Activated gamma-delta T cell (primary cell): ENCODE measurements around the gene PLEKHA8.

Experiments
- DNase-seq: peaks from one replicate; lab custom pipeline; 2025; lab: John Stamatoyannopoulos, UW

The PLEKHA8 gene

DNA sequence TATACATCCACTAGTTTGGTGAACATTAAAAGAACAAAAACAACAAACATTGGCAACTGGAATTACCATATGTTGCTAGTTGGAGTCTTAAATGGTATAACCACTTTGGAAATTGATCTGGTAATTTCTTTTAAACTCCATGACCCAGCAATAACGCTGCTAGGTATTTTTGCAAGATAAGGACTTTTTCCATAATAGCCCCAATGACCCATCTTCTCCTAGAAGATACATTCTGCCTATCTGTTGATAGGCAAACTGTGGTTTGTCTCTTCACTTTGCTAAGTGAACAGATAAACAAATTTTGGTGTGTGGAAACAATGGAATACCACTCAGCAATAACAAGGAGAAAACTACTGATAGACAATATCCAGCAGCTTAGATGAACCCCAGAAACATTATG lies 75.9 kb downstream of the PLEKHA8 start:
- no peak for DNase-seq

DNA sequence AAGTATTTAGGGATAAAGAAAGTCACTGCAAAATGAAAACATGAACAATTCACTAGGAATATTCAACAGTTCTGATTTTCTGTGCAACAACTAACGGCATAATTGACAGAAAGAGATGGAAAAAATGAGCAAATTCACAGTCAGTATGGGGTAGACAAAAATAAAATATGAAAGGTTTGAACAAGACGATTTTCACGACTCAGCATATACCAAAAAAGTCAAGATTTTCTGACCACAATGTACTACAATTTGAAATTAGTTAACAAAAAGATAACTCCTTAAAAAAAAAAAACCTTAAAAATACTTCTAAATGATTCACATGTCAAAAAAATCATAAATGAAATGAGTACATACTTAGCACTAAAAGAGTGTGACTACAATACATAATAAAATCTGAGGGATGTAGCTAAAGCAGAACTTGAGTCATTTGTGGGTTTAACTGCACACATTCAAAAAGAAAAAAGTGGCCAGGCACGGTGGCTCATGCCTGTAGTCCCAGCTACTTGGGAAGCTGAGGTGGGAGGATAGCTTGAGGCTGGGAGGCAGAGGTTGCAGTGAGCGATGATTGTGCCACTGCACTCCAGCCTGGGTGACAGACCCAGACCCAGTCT lies 84.0 kb downstream of the PLEKHA8 start:
- no peak for DNase-seq

DNA sequence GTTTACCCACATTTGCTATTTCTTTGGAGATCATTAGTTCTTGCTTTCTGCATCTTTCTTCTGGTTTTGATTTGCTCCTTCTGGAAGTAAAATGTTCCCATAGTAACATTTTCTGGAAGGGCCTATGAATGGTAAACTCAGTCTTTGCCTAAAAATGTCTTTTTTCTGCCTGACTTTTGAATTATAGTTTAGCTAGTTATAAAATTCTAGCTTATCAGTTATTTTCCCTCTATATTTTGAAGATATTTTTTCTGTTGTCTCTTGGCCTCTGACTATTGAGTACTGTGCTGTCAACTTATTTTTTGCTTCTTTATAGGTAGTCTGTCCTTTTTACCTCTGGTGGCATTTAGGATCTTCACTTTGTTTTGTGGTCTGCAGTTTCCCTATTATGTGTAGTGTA lies 84.9 kb downstream of the PLEKHA8 start:
- no peak for DNase-seq

DNA sequence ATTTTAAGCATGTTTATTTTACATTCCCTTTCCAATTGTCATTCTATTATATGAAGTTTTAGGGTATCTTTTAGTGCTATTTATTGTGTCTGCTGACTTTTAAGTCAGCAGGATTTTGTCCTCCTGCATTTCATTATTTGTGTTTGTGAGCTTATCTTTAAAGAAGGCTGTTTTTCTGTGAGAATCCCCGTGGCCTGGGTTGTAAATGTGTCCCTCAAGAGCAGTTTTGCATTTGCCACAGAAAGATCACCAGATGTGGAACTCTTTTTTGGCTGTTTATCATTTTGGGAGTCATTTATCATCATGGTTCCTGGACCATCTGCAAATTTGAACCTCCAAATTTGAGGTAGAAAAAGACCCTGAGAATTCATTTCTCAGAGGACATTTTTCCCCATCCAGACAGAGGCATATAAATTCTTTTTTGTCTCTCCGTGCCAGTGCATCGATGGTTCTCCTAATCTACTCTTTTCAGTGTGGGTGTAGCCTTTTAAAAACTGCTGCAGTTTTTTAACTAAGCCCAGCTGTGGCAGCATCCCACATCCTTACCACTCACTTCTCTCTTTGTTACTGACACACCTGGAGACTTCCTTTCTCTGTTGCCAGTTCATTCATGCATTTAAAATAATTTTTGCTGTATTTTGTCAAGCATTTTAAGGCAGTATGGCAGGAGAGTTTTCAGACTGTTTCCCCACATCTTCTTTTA lies 86.5 kb downstream of the PLEKHA8 start:
- DNase-seq, result no peak

DNA sequence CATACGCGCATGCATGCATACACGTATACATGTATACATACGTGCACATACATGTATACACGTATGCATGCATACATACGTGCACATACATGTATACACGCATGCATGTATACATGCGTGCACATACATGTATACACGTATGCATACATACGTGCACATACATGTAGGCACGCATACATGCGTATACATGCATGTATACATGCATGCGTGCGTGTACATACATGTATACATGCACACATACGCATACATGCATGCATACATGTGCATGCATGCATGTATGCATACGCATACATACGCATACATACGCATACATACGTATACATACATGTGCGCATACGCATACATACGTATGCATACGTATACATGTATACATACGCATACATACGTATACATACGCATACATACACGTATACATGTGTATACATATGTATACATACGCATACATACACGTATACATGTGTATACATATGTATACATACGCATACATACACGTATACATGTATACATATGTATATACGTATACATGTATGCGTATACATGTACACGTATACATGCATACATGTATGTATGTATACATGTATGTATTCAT lies 87.6 kb downstream of the PLEKHA8 start:
- DNase-seq, result no peak

DNA sequence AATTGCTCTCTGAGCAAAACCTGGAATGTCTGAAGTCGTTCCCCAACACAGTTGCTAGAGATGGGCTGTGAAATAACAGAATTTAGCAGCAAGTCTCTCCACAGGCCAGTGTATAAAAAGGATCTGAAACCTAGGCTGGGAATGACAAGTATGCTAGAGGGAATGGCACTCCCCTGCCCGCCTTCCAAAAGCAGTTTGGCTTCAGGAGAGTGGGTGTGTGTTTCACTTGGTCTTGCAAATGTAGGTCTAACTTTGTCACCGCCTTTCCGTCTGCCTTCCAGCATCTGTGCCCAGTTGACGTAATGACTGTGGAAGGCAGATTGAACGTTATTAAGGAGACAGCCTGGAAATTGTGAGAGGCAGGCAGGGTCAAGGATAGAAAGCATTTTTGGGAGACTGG lies 88.6 kb downstream of the PLEKHA8 start:
- no peak for DNase-seq

DNA sequence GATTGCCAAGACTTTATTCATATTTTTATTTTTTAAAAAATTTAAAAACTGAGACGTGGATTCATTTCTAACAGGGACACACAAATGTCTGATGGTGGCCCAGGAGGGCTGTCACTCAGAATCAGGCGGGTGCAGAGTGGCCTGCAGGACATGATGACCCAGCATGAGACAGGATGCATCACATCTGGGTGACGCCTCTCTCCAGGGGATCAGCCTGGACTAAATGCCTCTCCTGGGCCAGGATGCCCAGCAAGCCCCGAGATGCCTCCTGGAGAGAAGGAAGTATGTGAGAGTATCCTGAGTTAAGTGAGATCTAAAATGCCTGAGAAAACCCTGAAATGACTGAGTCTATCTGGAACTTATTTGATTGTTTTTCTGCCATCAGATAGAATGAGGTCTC lies 89.7 kb downstream of the PLEKHA8 start:
- no peak for DNase-seq

DNA sequence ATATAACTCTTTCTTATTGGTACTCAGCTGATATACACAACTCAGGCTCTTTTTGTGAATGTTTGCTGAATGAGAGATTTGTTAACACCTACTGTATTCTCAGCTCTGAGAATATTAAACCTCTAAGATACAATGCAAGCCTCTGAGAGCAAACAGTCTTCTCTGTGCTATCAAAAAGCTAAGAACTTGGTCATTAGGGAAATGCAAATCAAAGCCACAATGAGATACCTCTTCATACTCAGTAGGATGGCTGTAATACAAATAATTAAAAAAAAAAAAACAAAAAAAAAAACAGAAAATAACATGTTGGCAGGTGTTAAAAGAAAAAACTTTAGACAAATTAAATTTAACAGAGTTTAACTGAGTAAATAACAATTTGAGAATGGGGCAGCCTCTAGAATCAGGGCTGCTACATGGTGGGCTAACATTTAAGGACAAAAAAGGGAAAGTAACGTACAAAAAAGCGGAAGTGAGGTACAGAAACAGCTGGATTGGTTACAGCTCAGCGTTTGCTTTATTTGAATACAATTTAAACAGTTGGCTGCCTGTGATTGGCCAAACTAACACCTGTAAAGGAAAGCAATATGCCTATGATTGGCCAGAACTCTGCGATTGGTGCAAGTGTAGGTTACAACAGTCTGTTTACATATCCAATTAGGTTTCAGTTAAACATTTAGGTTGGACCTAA lies 91.8 kb downstream of the PLEKHA8 start:
- DNase-seq, result no peak

DNA sequence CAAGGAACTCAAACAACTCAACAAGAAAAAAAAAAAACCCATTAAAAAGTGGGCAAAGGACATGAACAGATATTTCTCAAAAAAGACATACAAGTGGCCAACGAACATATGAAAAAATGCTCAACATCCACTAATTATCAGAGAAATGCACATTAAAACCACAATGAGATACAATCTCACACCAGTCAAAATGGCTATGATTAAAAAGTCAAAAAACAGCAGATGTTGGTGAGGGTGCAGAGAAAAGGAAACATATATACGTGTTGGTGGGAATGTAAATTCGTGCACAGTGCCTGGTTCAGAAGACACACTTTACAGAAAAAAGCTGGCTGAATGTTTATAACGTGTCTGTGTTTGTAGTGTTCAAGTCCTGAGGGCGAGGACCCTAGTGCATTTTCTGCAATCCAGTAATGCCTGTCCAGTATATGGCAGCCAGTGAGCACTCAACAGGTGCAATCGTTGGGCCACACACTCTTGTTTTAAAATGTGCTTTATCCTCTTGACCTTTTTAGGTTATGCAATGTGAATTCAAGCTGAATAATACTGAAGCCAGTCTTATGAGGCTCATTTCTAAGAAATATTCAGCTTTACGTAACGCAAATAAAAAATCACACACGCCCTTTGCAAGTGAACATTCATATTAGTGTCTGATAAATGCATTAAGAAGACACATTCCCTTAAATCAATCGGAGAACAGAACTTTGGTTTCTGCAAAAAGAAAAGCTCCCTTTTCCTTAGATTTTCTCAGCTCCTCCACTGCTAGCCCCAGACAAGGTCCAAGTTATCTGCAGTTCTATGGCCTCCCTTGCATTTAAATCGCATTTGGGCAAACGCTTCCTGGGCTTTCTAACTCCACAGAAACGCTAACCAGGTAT lies 105.8 kb downstream of the PLEKHA8 start:
- DNase-seq, result no peak

DNA sequence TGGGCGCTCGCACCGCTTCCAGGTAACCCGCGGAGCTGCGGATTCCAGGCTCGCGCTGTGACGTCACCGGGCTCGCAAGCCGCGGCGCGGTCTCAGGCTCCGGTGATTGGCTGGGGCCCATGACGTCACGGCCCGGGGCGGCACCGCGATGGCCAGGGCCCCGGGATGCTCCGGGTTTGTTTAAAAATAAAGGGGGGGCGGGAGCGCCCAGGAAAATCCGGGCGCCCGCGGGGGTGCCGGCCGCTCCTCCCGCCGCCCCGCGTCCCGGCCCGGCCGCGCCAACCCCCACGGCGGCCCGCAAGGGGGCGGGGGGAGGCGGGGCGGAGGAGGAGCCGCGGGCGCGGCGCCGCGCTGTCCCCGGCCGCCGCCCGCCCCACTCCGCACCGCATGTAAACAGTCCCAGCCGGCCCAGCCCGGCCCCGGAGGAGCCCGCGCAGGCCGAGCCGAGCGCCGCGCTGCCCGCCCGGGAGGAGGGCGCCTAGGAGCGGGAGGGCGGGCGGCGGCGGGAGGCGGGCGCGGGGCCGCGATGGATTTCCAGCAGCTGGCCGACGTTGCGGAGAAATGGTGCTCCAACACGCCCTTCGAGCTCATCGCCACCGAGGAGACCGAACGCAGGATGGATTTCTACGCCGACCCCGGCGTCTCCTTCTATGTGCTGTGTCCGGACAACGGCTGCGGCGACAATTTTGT lies 106.5 kb downstream of the PLEKHA8 start, which contains the start of gene MTURN:
TSS of gene MTURN (plus strand) at position 376 of the 690 bp plus-strand sequence. CDS start at position 527, 151 bp downstream.
- DNase-seq, result peak; percentile 80

DNA sequence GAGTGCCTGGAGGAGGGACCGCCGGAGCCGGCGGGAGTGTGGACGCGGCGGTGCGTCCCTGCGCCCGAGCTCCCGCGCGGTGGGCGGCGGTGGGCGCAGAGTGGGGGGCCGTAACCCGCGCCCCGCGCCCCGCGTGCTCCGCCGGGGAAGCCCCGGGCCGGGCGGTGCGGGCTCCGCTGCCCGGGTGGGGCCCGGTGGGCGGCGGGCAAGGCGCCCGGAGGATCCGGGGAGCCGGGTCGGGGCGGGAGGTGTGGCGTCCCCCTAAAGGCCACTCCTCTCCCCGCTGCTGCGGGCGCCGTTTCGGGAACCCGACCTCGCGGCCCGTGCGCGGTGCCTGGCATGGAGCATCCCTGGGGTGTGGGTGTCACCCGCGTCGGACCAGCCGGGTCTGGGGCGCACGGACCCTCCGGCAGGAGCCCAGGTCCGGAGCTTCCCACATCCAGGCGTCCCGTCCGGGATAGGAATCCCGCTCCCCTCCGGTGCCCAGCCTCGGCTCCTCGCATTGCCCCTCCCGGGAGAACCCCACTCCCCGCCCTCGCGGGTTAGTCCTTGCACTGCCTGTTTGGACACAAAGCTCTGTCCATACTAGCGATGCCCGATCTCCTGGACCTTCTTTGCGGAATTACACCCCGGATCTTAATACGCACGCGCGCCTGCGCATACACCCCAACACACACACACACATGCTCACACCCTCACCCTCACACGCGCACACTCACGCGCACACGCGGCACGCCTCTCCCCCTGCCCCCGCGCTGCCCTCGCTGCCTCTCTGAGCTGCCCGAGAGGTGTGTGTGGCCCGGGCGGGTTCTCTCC lies 107.3 kb downstream of the PLEKHA8 start:
- DNase-seq, result peak; percentile 30

DNA sequence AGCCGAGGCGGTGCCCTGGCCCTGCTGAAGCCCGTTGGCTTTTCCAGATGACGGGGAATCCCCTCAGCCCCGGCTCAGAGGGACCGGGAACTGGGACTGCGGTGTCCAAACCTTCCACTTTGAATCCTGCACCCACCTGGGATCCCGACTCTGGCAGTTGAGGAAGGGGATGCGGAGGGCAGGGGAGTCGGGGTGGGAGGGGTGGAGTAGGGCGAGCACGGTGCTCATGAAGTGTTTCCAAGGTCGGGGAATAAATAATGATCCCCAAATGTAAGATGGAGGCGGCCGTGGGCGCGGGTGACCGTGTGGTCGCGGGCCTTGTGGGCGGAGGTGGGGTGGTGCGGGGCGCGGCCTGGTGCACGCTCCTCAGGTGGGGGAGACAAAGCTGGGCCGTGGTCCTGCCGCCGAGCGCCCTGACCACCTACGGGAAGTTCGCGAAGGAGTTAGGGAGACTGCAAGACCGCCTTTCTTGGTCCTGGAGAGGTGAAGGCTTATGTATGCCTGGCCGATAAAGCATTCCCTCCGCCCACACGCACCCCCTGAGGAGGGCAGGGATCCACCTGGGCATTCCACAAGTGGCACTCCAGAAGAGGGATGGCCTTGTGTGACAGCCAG lies 108.0 kb downstream of the PLEKHA8 start:
- no peak for DNase-seq

DNA sequence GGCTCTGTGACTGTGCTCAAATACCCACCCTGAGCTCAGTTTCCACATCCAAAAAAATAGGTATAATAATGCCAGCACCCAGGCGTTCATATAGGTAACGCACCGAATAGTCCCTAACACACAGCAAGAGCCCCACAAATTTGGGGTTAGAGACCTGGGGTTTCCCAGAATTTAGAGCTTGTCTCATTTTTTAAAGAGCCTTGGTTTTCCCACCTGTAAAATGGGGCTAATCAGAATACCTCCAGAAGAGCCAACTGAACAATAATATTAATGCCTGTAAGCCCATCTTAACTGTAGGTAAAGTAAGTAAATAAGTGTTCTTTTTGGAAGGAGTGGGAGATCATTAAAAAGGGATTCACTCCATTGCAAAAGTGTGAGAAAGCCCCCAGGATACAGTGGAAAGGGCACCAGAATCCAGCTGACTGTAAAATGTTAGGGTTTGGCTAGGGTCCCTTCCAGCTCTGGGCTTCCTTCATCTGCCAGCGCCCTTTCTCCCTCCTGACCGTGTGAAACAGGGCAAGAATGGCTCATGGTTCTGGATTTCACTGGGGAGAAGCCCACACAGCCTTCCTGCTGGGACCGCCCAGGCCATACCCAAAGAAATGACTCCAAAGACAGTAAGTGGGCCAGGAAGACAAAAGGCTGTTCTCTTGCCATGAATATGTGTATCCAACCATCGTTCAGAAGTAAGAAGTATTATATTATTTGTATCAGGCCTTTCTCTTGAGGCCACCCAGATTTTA lies 108.7 kb downstream of the PLEKHA8 start:
- no peak for DNase-seq

DNA sequence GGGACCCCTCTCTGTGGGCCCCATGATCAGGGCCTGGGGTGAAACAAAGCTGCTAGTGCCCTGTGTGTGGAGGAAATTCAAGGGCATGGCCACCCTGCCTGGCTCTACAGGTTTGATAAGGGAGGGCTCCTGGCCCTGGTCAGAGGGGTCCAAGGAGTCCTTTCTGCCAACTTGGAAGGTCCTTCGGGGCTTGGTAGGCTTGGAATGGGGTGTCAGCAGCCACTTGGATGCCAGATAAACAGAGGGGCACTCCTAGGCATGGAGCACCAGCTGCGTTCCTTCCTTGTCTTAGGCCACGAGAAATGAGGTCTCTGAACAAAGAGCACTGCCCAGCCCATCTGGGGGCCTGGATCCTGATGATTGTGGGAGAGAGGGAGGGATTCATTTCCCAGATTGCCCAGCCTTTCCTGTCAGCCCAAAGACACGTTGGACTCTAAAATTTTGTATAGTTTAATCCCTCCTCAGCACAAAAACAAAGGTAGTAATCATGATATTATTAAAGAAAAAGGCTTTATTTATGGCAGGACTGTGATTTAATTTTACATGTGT lies 111.7 kb downstream of the PLEKHA8 start:
- DNase-seq, result no peak

DNA sequence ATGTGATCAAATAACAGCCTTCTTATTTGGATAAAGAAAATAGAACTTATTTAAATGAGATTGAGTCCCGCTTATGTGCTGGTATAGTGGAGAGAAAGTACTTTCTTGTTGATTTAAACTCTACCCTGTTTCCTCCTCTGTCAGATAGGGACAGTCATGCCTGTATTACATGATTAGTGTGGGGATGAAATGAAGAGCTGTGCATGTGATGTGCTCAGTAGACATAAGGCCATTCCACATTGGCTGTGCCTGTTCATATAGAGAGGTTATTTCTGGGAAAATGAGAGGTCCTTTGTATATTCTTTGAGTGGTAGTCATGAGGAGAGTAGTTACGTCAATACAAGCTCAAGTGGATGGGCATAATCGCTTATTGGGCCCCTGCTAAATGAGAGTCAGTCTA lies 112.2 kb downstream of the PLEKHA8 start:
- DNase-seq, result no peak

DNA sequence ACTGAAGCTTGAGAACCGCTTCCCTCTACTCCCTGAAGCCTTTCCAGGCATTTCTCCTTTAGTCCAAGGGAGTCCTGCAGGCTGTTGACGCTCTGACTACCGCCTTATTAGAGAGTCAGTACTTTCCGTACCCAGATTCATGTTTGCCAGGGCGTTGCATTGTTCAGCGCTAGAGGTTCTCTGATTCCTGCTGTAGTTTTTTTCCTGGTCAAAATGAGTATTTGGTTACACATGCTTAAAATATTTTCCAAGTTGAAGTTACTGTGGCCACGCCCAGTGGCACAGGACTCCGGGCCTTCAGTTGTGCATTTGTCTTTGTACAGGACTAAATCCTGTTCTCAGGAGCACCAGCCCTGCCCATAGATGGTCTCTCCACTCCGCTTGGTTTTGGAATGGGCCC lies 114.5 kb downstream of the PLEKHA8 start:
- DNase-seq, result no peak

DNA sequence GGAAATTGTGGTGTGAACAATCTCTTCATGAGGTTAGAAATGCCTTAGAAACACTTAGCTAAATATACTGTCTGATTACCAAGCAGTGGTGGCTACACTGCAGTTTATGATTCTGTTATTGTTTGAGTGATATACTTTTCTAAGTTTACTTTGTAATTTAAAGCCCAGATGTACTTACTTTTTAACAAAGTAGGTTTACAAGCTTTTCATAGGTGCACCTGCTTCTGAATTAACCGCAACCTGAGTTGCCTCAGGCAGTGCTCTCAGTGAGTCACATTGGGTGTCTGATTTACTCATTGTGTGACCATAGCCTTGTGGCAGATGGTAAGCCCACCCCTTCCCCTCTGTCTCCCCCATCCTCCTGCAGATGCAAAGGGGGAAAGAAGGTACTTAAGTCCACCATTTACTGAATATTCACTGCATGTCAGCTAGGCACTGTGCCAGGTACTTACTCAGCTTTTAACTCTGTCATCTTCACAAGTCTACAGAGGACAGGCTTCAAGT lies 115.6 kb downstream of the PLEKHA8 start:
- DNase-seq, result no peak

DNA sequence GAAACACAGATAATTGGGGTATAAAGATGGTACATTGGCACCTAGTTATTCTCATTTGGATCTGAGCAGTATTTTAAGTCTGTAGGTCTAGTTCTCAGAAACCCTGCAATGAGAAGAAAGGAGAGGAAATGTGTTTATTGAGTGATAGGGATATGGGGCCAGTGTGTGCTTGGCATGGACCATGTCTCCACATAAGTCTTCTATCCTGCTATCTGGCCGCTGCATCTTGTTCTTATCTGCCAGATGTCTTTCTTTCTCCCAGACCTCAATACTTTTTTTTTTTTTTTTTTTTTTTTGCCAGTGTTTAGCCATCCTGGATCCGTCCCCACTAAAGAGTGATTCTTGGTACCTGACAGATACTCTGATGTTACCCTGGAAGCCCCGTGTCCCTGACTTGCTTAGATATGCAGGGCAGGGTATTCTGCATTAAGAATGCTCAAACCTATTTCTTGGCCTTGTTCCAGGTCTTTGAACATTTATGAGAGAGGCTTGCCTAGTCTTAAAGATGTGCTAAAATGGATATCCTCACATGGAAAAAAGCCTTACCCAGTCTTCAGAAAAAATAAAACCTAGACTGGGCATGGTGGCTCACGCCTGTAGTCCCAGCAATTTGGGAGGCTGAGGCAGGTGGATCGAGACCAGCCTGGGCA lies 116.6 kb downstream of the PLEKHA8 start:
- no peak for DNase-seq
